ENCODE results near the gene GUCA2B.

The GUCA2B gene

GRCh38 chr1:42122408-42122807 lies 30.8 kb upstream of the GUCA2B start:
- DNase-seq (ENCODE audit: insufficient read length, low spot score) (no peak), FAIRE-seq (no peak)
- no peak for TF ChIP-seq CTCF (IDR thresholded peaks at IDR 0.05; ENCODE audit: insufficient read depth, missing control alignments)

- FAIRE-seq (no peak), DNase-seq (ENCODE audit: insufficient read length, low spot score) (no peak)
- no peak for TF ChIP-seq CTCF (IDR thresholded peaks at IDR 0.05; ENCODE audit: insufficient read depth, missing control alignments)
These were observed 27.7 kb upstream of the GUCA2B start for GRCh38 chr1:42125552-42125951.

DNA sequence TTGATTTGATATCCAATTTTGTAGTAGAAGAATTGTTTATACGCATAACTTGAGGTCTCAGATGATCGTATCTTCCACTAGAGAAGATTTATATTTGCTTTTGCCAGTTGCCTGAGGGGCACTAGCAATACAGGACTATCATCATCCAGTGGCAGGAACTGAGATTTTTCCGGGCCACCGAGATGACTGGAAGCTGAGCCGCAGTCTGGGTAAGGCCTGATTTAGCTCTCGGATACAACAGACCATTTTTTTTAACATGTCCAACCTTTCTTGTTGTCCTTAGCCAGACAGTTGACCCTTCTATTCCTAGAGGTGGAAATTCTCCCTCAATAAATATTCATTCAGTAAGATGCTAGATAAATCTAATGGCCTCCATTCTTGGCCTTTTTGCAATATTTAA lies 25.4 kb upstream of the GUCA2B start:
- FAIRE-seq (no peak), DNase-seq (ENCODE audit: insufficient read length, low spot score) (no peak)

GRCh38 chr1:42128499-42128898 lies 24.7 kb upstream of the GUCA2B start:
- no peak for FAIRE-seq
- TF ChIP-seq CTCF (IDR thresholded peaks at IDR 0.05; ENCODE audit: insufficient read depth, missing control alignments): no peak
- no peak for DNase-seq (ENCODE audit: insufficient read length, low spot score)

More for the DNA sequence above, 25.4 kb upstream of the GUCA2B start:
- TF ChIP-seq CTCF (IDR thresholded peaks at IDR 0.05; ENCODE audit: insufficient read depth, missing control alignments): no peak

DNA sequence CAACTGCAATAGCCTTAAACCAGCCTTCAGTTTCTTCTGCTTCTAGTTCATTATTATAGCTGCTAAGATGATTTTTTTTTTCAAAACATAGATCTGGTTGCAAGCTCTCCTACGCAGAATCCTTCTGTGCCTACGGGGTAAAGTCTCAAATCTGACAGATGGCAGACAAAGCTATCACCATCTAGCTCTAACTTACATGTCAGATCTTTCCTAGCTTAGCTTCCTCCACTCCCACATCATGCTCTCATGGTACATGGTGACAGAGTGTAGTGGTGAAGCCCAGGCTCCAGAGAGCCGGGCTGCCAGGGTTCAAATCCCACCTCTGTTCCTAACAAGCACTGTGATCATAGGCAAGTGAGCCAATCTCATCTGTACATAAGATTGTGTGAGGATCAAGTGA lies 24.2 kb upstream of the GUCA2B start:
- TF ChIP-seq CTCF (IDR thresholded peaks at IDR 0.05; ENCODE audit: insufficient read depth, missing control alignments): no peak
- DNase-seq (ENCODE audit: insufficient read length, low spot score): no peak
- no peak for FAIRE-seq

DNA sequence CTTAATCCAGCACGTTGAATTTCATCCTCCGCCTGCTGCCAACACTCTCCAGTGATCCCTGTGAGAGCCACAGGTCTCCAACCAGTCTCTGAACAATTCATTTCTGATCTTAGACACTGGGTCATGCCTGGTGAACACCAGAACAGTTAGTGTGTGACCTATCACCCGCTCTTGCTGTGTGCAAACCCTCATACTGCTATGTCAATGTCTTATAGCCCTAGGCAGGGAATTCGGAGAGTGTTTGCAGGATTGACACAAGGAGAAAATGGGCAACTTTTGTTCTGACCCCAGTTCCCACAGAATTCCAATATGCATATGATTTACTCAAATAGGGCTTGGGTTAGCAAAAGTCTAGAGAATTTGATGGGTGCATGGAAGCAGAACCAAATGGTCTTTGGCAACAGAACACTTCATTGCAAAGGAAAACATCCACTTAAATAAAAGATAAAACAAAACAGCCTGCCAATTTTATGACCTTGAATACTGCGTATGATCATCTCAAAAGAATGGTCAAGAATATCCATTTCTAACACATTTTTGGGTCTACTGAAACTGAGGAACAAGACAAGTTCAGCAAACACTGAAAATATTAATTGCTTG lies 23.0 kb upstream of the GUCA2B start:
- no peak for FAIRE-seq
- no peak for DNase-seq (ENCODE audit: insufficient read length, low spot score)
- TF ChIP-seq CTCF (IDR thresholded peaks at IDR 0.05; ENCODE audit: insufficient read depth, missing control alignments): no peak

GRCh38 chr1:42133390-42133789 lies 19.8 kb upstream of the GUCA2B start:
- DNase-seq (ENCODE audit: insufficient read length, low spot score) (no peak), FAIRE-seq (no peak)
- TF ChIP-seq CTCF (IDR thresholded peaks at IDR 0.05; ENCODE audit: insufficient read depth, missing control alignments): no peak
